SU-DHL-6 (cell line): ENCODE measurements around the gene UROC1.

Experiments used
- EZH2phosphoT487 ChIP-seq: fragments of 200-600 bp; sonication (generic), shearing (Covaris generic); conservative IDR thresholded peaks from 2 replicates; pipeline ENCODE4 v1.6.1; 2018; ENCODE audit warnings: mild to moderate bottlenecking, antibody characterized with exemption, low read length, moderate library complexity, mixed read lengths
- TF ChIP-seq, protein P1 (sequence below): fragments of 200-600 bp; sonication (generic); IDR thresholded peaks from one replicate; pipeline ENCODE4 v1.5.1; 2017; ENCODE audit warnings: antibody characterized with exemption, mild to moderate bottlenecking, low read length, moderate library complexity; ENCODE audit not compliant: insufficient read depth, poor library complexity, severe bottlenecking

DNA sequence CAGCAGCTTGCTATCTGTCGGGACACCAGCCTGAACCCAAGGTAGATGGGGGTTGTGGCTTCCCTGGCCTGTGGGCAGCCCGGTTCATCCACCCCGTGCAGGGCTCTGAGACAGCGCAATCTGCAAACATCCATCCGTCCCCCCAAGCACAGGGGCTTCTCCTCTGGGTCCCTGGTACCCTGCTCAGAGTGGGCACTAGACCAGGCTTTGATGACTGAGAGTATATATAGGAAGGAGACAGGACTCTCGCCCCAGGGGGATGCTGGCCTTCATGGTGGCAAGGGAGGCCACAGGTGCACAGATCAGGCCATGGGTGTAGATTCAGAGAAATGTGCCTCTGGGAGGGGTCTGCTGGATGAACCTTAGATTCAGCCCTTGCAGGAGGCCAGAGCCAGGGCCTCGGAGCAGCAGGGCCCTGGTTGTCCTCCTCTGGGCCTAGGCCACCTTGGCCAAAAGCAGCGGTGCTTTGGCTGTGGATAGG lies 82.6 kb downstream of the UROC1 start:
- TF ChIP-seq, protein P1, sequence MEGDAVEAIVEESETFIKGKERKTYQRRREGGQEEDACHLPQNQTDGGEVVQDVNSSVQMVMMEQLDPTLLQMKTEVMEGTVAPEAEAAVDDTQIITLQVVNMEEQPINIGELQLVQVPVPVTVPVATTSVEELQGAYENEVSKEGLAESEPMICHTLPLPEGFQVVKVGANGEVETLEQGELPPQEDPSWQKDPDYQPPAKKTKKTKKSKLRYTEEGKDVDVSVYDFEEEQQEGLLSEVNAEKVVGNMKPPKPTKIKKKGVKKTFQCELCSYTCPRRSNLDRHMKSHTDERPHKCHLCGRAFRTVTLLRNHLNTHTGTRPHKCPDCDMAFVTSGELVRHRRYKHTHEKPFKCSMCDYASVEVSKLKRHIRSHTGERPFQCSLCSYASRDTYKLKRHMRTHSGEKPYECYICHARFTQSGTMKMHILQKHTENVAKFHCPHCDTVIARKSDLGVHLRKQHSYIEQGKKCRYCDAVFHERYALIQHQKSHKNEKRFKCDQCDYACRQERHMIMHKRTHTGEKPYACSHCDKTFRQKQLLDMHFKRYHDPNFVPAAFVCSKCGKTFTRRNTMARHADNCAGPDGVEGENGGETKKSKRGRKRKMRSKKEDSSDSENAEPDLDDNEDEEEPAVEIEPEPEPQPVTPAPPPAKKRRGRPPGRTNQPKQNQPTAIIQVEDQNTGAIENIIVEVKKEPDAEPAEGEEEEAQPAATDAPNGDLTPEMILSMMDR: no peak
- TF ChIP-seq EZH2phosphoT487: no peak
